HG03442 (cell line): ENCODE measurements around the gene NDC1.
"Not testable (repeated sequence)": the region's sequence is repeated elsewhere in the genome, so short reads cannot be mapped to it uniquely, and the experiment has no call there.

Experiments used
- ATAC-seq: cut with Tn5 transposase; IDR thresholded peaks from one replicate; pipeline ENCODE4 v1.9.1; 2021; ENCODE audit warnings: mild to moderate bottlenecking, moderate library complexity; ENCODE audit not compliant: unreplicated experiment

Gene NDC1, protein sequence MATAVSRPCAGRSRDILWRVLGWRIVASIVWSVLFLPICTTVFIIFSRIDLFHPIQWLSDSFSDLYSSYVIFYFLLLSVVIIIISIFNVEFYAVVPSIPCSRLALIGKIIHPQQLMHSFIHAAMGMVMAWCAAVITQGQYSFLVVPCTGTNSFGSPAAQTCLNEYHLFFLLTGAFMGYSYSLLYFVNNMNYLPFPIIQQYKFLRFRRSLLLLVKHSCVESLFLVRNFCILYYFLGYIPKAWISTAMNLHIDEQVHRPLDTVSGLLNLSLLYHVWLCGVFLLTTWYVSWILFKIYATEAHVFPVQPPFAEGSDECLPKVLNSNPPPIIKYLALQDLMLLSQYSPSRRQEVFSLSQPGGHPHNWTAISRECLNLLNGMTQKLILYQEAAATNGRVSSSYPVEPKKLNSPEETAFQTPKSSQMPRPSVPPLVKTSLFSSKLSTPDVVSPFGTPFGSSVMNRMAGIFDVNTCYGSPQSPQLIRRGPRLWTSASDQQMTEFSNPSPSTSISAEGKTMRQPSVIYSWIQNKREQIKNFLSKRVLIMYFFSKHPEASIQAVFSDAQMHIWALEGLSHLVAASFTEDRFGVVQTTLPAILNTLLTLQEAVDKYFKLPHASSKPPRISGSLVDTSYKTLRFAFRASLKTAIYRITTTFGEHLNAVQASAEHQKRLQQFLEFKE

GRCh38 chr1:53837924-53838653, at the start of gene NDC1:
Gene NDC1 (minus strand): TSS chr1:53838296. CDS start chr1:53838261, 35 bp downstream.
- ATAC-seq, result peak; percentile 86

DNA sequence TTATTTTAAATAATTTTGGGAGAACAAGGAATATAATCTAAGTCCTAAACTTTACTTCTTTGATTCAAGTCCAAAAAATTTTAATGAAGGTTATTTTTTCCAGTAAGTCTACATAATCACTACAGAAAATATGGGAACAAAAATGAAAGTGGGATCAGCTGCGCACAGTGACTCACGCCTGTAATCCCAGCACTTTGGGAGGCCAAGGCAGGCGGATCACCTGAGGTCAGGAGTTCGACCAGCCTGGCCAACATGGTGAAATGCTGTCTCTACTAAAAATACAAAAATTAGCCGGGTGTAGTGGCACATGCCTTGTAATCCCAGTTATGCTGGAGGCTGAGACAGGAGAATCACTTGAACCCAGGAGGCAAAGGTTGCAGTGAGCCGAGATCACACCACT, 45.5 kb upstream of the NDC1 start:
- not testable (repeated sequence) for ATAC-seq

DNA sequence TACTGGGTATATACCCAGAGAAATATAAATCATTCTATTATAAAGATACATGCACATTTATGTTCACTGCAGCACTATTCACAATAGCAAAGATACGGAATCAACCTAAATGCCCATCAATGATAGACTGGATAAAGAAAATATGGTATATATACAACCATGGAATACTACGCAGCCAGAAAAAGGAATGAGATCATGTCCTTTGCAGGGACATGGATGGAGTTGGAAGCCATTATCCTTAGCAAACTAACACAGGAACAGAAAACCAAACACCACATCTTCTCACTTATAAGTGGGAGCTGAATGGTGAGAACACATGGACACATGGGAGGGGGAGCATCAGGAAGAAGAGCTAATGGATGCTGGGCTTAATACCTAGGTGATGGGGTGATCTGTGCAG, 43.8 kb upstream of the NDC1 start:
- ATAC-seq, result not testable (repeated sequence)

DNA sequence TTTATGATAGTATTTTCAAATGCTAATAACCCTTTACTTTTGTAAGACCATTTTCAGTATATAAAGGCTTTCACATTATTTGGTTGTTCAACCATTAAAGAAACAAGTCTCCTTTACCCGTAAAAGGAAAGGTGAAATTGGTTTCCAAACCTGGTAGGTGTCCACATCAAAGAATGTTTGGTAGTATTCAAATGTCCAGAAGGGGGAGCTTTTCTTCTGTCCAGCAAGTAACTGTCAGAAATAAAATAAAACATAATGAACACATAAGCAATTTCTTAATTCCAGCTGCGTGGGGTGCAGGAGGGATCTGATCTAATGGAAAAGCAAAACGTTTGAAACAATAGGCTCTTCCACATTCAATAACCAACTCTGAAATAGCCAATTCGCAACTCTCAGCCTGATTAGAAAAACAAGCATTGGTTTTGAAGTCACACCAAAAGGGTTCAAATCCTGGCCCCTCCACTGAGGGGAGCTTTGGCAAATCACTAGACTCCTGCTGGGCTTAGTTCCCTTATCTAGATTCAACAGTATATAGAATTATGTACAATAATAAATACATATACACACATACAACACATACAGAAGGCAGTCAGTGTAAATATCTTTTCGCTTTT, 40.5 kb upstream of the NDC1 start:
- ATAC-seq, result no peak

- ATAC-seq, result not testable (repeated sequence)
Measured at GRCh38 chr1:53875150-53875549, 37.1 kb upstream of the NDC1 start.

DNA sequence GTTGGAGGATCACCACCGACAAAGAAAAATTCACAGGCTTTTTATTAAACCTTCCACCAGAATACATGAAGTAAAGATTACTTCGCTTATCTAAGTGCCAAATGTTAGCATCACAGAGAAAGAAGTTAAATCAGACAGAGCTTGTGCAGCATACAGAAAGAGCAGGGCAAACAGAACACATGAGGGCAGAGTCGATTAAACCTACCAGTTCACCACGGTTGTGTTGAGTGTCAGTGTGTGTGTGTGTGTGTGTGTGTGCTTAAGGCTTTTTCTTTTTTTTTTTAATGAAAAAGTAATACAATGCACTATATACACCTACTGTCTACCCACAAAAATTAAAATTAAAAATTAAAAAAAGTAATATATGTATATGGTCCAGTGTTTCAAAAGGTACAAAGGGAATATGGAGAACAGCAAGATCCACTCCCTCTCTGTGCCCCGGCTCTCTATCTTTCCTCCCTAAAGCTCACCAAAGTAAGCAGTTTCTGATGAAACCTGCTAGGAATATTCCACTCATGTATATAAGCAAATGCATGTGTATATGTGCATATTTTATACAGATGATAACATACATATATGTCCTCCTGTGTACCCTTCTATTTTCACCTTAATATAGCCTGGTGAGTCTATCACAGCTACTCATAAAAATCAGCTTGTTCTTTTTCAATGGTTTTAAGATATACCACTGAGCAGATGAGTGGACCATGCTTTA, 33.8 kb upstream of the NDC1 start:
- ATAC-seq, result no peak

DNA sequence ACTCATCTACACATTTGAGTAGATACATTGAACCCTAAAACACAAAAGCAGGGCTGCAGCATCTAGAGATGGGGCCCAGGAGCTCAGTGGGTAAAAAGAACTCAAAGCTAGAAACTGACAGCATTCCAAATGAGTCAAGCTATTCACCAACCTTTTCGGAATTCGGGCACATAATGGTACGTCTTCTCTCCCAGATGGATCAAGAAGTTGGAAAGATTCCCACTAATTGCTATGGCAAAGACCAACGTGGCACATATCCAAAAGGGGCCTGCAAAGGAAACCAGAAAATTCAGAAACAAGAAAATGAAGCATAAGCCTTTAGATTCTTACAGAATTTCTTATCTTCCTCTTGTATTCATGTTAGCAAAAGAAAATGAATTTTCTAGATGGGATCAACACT, 33.1 kb upstream of the NDC1 start:
- ATAC-seq, result no peak

DNA sequence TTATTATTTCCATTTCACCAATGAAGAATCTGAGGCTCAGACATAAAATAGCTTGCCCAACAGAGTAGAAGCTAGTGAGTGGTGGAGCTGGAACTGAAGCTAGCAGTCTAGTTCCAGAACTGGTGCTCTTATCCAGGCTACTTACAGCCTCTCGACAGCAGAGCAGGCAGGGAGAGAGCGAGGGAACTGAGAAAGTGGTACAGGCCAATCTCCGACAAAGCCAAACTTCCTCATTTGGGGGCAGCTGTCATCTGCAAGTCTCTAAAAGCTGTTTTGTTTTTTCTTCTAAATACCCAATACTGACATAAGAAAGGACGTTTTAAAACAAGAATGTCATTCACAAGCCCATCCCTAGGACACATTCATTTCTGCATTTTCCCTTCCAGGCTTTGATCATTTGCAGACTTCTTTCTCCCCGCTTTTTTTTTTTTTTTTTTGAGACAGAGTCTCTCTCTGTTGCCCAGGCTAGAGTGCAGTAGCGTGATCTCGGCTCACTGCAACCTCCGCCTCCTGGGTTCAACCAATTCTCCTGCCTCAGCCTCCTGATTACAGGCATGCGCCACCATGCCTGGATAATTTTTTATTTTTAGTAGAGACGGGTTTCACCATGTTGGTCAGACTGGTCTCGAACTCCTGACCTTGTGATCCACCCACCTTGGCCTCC, 31.5 kb upstream of the NDC1 start:
- no peak for ATAC-seq

DNA sequence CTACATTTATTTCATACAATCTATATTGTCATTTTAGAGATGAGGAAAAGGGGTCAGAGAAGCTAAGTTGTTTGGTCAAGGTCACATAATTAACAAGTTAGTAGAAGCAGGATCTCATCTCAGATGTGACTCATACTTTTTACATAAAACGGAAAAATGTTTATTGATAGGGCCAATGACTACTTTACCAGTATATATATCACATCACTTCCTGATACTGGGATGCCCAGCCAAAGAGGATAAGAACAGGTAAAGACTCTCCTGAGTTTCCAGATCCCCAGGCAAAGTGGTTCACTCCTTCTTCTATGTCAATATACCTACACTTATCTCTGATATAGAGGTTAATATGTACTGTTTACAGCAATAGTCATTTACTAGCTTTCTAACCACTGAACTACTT, 30.5 kb upstream of the NDC1 start:
- ATAC-seq, result no peak

DNA sequence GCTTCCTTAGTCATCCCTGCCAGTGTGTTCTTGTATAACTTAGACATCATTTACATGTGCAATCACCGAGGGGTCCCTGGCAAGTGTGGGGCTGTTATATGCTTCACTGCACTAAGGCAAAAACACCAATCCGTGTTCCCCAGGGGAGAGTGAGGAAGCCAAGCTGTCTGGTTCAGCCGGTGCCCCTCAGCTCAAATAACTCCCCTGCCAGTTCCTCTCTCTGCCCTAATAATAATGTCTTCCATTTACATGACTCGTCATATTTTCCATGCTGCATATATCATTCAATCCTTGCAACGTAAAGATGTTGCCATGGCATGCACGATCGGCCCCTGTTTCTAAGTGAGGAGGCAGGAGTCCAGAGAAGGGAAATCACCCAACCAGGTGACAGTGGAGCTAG, 24.4 kb upstream of the NDC1 start:
- no peak for ATAC-seq

GRCh38 chr1:53860967-53861411, 22.9 kb upstream of the NDC1 start:
- no peak for ATAC-seq

DNA sequence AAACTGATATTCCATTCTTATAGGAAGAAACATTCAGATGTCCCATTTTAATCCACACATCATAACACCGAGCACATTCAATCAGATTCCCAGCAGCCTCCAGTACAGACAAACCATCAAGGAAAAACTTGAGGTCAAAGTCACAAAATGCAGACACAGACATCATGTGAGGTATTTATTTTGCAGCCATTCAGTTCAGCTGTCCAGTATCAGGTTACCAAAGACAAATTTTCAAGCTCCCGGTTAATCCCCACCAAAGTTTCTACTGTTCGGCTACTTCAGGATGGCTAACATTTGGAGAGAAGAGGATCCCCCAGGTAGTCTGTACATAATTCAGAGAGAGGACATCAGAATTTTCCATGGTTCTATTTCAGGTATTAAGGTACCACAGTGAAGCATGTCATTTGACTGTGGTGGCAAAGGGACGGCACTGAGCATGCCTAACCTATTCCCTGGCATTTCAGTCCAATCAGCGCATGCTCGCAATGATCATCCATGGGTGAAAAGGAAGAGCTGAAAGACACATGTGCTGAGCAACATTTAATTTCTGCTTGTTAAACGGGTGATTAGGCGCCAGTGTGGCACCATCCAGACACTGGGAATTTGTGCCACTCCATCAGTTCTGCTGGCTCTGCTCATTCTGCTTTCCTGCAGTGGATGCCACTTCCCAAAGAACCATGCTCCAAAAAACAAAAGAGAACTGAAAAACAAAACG, 13.6 kb upstream of the NDC1 start:
- ATAC-seq, result no peak

GRCh38 chr1:53850082-53850673, 12.1 kb upstream of the NDC1 start:
- no peak for ATAC-seq

DNA sequence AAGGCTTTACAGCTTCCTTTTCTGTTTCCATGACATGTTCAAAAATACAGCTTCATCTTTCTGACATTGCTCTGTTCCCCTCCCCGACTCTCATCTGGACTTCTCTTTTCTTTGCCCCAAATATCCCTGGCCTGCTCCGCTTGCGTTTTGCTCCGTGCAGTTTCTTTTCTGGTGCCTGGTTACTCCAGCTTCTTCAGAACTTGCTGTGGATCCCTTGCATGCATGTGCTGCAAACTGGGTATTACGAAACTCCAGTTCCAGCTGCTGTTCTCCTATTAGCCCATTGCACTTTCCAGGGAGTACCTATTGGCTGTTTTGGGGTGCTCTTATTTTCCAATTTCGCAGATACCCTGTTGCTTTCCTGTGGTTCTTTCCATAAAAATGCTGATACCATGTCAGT, 9.9 kb upstream of the NDC1 start:
- no peak for ATAC-seq

- ATAC-seq, result no peak
Measured at GRCh38 chr1:53842347-53842746, 4.3 kb upstream of the NDC1 start.

- no peak for ATAC-seq
Measured at GRCh38 chr1:53838654-53838974, 518 bp upstream of the NDC1 start.

DNA sequence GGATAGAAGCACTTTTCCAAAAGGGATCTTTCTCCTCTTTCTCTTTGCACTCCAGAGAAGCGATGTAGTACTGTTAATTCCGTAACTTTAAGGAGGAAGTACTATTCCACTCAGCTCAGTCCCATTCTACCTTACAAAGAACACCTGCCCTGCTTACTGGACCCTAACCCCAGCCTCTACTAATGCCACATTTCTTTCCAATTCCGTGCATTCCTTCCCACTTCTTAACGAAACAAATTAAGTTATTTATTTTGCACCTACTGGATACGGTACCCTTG, 511 bp downstream of the NDC1 start:
- ATAC-seq, result no peak

DNA sequence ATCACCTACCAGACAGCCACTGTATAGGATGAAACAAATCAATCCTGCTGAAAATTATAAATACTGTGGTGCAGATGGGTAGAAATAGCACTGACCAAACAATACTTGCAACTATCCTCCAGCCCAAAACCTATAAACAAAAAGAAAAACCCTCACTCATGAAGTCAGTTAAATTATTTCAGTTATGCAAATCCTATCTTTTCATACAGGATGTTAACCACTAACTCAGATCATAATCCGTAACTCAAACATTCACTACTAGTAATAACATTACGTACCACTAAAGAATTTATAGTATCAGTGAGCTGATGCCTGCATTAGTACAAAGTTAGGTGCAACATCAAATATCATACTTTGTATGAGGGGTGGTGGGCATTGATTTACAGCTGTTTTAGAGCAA, 2.6 kb downstream of the NDC1 start:
- no peak for ATAC-seq

GRCh38 chr1:53834776-53835175, 3.3 kb downstream of the NDC1 start:
- no peak for ATAC-seq

DNA sequence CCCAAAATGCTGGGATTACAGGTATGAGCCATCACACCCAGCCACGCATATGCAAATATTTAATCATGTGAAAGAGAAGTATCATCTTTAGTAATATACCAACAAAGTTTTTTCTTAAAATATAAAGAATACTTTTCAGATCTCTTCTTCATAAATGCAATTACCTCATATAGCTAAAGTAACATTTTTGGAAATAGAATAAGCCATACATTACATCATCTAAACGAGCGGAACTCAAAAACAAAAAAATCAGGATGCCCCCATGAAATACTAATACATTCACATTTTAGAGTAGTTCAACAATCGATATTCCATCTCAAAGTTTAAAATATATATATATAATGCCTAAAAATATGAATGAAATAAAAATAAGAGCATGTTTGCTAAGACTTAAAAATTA, 4.7 kb downstream of the NDC1 start:
- no peak for ATAC-seq
